Tibial nerve (tissue), 3 donors: ENCODE results near the gene PRR16.

Experiments
- CTCF ChIP-seq, 5 experiments: fragments of 200-600 bp in 3 of 5; fragments of 450-650 bp in 2 of 5; sonication (generic) in 3 of 5; IDR thresholded peaks; one replicate each; pipeline ENCODE4 v1.5.1; 2016 to 2019; ENCODE audit warnings: antibody characterized with exemption in 5 of 5, mild to moderate bottlenecking in 3 of 5, moderate library complexity in 2 of 5
- POLR2A ChIP-seq, 2 donors: fragments of 450-650 bp; IDR thresholded peaks; one replicate each; pipeline ENCODE4 v1.6.1; 2017; ENCODE audit warnings: antibody characterized with exemption in 2 of 2, mild to moderate bottlenecking in 2 of 2, moderate library complexity in 2 of 2

GRCh38 chr5:120509053-120509452, 45.0 kb downstream of the PRR16 start:
- TF ChIP-seq CTCF (IDR thresholded peaks at IDR 0.05) (no peak), POLR2A (IDR thresholded peaks at IDR 0.05) (no peak)
